ENCODE results near the gene NOS3.

NOS3 gene

GRCh38 chr7:151045967-151046366 lies 55.1 kb downstream of the NOS3 start:
- Histone ChIP-seq H3K27me3 (replicated peaks in 2 of 5; ENCODE audit: control insufficient read depth in 4 of 5, insufficient read depth in 5 of 5, low read length in 4 of 5) (peaks cover 0 to 10% (median 0%) of the 10 kb centered on the region in 5 experiments), H3K27ac (ENCODE audit: insufficient read depth in 1 of 2, low read depth in 1 of 2, low read length in 2 of 2, poor library complexity in 1 of 2, severe bottlenecking in 2 of 2) (no peak overlapping the region), H3K9me3 (ENCODE audit: control extremely low read depth in 1 of 5, control insufficient read depth in 4 of 5, insufficient read depth in 2 of 5, low read depth in 1 of 5, low read length in 4 of 5) (no peaks in the 10 kb centered on the region), H3K36me3 (ENCODE audit: control insufficient read depth in 4 of 4, insufficient read depth in 4 of 4, low read length in 3 of 4) (peaks cover 0 to 7% (median 5%) of the 10 kb centered on the region in 4 experiments), H3K4me1 (ENCODE audit: control extremely low read depth in 1 of 4, control insufficient read depth in 4 of 4, insufficient read depth in 4 of 4, low read length in 3 of 4) (peaks cover 0 to 19% (median 18%) of the 10 kb centered on the region in 4 experiments), H3K4me3 (ENCODE audit: control insufficient read depth in 1 of 7, extremely low read depth in 1 of 7, insufficient read depth in 4 of 7, low read depth in 2 of 7, low read length in 6 of 7) (no peak overlapping the region)
- ChIA-PET POLR2A (interaction anchor here (0.7 kb wide), 1 partner anchor 14 kb away, joined by 3 read pairs; no protein-coding TSS in a partner anchor), CTCF (interaction anchor here (0.8 to 1.5 kb wide), 4 partner anchors 9 to 62 kb away, joined by 3 to 4 read pairs (median 3); no protein-coding TSS in a partner anchor)
- 90% methylated on average over 7 of the region's 9 CpGs for WGBS (ENCODE audit: insufficient coverage)
- no peak for DNase-seq

DNA sequence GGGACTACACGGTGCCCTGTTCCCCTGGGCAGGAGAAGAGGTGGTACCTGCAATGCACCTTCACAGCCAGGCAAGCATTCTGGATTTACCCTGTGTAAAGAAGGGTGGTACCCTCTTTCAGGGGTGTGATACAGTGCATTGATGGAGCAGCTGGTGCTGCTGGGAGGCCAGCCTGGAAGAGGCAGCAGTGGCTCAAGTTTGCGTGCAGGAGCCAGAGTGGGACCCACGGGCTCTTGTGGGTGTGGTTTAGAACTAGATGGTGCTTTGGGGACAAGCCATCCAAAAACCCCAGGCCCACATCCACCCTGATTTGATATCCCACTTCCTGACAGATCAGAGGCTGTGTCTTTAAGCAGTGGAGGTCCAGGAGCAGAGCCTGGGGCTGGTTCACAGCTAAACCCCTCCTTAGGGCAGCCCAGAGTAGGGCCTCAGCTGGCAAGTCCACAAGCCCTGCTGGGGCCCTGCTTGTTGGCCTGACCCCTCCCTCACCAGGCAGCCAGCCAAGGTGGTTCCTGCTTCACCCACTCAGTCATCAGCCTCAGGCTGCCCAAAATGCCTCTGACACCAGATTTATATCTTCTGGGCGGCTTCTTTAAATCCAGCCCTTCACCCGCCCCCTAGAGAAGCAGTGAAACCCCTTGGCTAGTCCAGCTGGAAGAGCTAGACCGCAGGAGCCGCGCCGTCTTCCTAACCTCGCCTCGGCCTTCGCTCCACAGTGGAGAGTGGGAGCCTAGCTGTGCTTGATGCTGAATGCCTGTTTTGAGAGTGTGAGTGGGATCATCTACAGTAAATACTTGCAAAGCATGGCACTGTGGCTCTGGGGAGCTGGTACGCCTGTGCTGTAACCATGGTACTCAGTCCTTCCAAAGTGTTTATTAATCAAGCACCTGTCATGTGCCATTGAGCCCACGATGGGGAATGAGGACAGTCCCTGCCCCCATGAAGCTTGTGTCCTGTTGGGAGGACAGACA lies 56.1 kb downstream of the NOS3 start:
- DNase-seq = peak in 2 of 3 donors; percentile 78 to 81
- ChIA-PET CTCF (interaction anchor here (0.8 to 1.9 kb wide), 4 partner anchors 10 to 61 kb away, joined by 3 to 6 read pairs (median 4); no protein-coding TSS in a partner anchor), POLR2A (interaction anchor here (0.6 to 1.4 kb wide), 3 partner anchors 15 to 42 kb away, joined by 3 to 5 read pairs (median 4); no protein-coding TSS in a partner anchor)
- Histone ChIP-seq H3K27ac (ENCODE audit: insufficient read depth in 1 of 2, low read depth in 1 of 2, low read length in 2 of 2, poor library complexity in 1 of 2, severe bottlenecking in 2 of 2) (no peak overlapping the region), H3K4me1 (ENCODE audit: control extremely low read depth in 1 of 4, control insufficient read depth in 4 of 4, insufficient read depth in 4 of 4, low read length in 3 of 4) (peaks cover 0 to 27% (median 25%) of the 10 kb centered on the region in 4 experiments), H3K36me3 (ENCODE audit: control insufficient read depth in 4 of 4, insufficient read depth in 4 of 4, low read length in 3 of 4) (peaks cover 0 to 6% (median 5%) of the 10 kb centered on the region in 4 experiments), H3K4me3 (ENCODE audit: control insufficient read depth in 1 of 7, extremely low read depth in 1 of 7, insufficient read depth in 4 of 7, low read depth in 2 of 7, low read length in 6 of 7) (peak overlapping the region in 1 of 7 experiments; percentile 42), H3K27me3 (replicated peaks in 2 of 5; ENCODE audit: control insufficient read depth in 4 of 5, insufficient read depth in 5 of 5, low read length in 4 of 5) (peaks cover 0 to 13% (median 0%) of the 10 kb centered on the region in 5 experiments), H3K9me3 (ENCODE audit: control extremely low read depth in 1 of 5, control insufficient read depth in 4 of 5, insufficient read depth in 2 of 5, low read depth in 1 of 5, low read length in 4 of 5) (no peaks in the 10 kb centered on the region)
- 29% methylated on average over 3 of the region's 14 CpGs for WGBS (ENCODE audit: insufficient coverage)

DNA sequence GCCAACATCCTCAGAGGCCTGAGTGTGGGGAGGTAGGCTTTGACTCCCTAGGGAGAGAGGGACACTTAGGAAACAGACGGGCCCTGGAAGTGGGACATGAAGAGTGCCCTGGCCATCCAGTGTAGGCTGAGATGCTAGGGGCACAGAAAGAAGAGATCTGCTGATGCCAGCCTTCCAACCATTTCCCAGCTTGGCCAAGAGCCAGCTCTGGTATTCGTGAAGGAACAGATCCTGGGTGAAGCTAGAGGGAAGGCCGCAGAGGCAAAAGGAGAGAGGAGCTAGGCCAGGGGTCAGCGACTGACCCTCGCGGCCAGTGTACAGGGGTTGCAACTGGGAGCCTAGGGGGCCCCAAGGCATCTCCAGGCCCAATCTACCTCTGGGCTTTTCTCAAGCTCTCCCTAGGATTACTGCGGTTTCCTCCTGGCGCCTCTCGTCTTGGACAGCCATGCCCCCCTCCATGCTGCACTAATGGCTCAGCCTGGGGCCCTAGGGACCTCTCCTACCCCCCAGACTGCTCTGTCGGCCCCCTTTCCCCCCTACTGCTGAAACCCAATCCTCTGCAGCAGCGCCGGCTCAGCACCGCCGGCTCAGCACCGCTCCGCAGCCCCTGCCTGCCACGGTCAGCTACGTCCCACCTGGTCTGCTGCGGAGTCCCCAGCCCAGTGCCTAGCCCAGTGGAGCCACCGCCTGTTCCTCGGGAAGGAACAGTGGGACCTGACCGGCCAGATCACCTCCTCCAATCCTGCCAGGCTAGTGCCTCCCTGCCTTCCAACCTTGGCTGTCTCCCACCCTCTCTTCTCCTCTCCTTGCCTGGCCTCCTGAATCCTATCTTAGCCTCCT lies 57.4 kb downstream of the NOS3 start, which contains the start of gene ASIC3:
Gene ASIC3 (plus strand): TSS at position 556 of the 840 bp plus-strand sequence. CDS start 355 bp downstream, outside the sequence.
- H3K36me3 ChIP-seq (ENCODE audit: control insufficient read depth in 4 of 4, insufficient read depth in 4 of 4, low read length in 3 of 4) = peaks cover 0 to 7% (median 4%) of the 10 kb centered on the region in 4 experiments
- 92% methylated on average over 15 of the region's 22 CpGs for WGBS (ENCODE audit: insufficient coverage)
- no peak within 1 kb of the TSS for H3K27ac ChIP-seq (ENCODE audit: insufficient read depth in 1 of 2, low read depth in 1 of 2, low read length in 2 of 2, poor library complexity in 1 of 2, severe bottlenecking in 2 of 2)
- H3K27me3 ChIP-seq (replicated peaks in 2 of 5; ENCODE audit: control insufficient read depth in 4 of 5, insufficient read depth in 5 of 5, low read length in 4 of 5) = peaks cover 0 to 13% (median 0%) of the 10 kb centered on the region in 5 experiments
- ChIA-PET POLR2A (no interaction called here), CTCF (interaction anchor here (0.7 to 1.9 kb wide), 2 partner anchors 30 to 170 kb away, joined by 3 to 6 read pairs; no protein-coding TSS in a partner anchor)
- no peaks in the 10 kb centered on the region for H3K9me3 ChIP-seq (ENCODE audit: control extremely low read depth in 1 of 5, control insufficient read depth in 4 of 5, insufficient read depth in 2 of 5, low read depth in 1 of 5, low read length in 4 of 5)
- DNase-seq = no peak
- peaks cover 0 to 40% (median 32%) of the 10 kb centered on the region in 4 experiments for H3K4me1 ChIP-seq (ENCODE audit: control extremely low read depth in 1 of 4, control insufficient read depth in 4 of 4, insufficient read depth in 4 of 4, low read length in 3 of 4)
- H3K4me3 ChIP-seq (ENCODE audit: control insufficient read depth in 1 of 7, extremely low read depth in 1 of 7, insufficient read depth in 4 of 7, low read depth in 2 of 7, low read length in 6 of 7) = no peak within 1 kb of the TSS

GRCh38 chr7:151048911-151049463 lies 58.2 kb downstream of the NOS3 start:
- no peaks in the 10 kb centered on the region for H3K9me3 ChIP-seq (ENCODE audit: control extremely low read depth in 1 of 5, control insufficient read depth in 4 of 5, insufficient read depth in 2 of 5, low read depth in 1 of 5, low read length in 4 of 5)
- ChIA-PET POLR2A (no interaction called here), CTCF (no interaction called here)
- DNase-seq = no peak
- H3K4me1 ChIP-seq (ENCODE audit: control extremely low read depth in 1 of 4, control insufficient read depth in 4 of 4, insufficient read depth in 4 of 4, low read length in 3 of 4) = peaks cover 0 to 44% (median 35%) of the 10 kb centered on the region in 4 experiments
- no peak overlapping the region for H3K27ac ChIP-seq (ENCODE audit: insufficient read depth in 1 of 2, low read depth in 1 of 2, low read length in 2 of 2, poor library complexity in 1 of 2, severe bottlenecking in 2 of 2)
- H3K4me3 ChIP-seq (ENCODE audit: control insufficient read depth in 1 of 7, extremely low read depth in 1 of 7, insufficient read depth in 4 of 7, low read depth in 2 of 7, low read length in 6 of 7) = no peak overlapping the region
- H3K27me3 ChIP-seq (replicated peaks in 2 of 5; ENCODE audit: control insufficient read depth in 4 of 5, insufficient read depth in 5 of 5, low read length in 4 of 5) = peaks cover 0 to 13% (median 0%) of the 10 kb centered on the region in 5 experiments
- 98% methylated on average over 38 of the region's 38 CpGs for WGBS (ENCODE audit: insufficient coverage)
- H3K36me3 ChIP-seq (ENCODE audit: control insufficient read depth in 4 of 4, insufficient read depth in 4 of 4, low read length in 3 of 4) = peaks cover 0 to 7% (median 1%) of the 10 kb centered on the region in 4 experiments

- CTCF ChIA-PET = interaction anchor here (0.8 to 1.5 kb wide), 5 partner anchors 10 to 62 kb away, joined by 3 to 5 read pairs (median 3); no protein-coding TSS in a partner anchor
- POLR2A ChIA-PET = no interaction called here
- no peak overlapping the region for H3K27ac ChIP-seq (ENCODE audit: insufficient read depth in 1 of 2, low read depth in 1 of 2, low read length in 2 of 2, poor library complexity in 1 of 2, severe bottlenecking in 2 of 2)
- no peak overlapping the region for H3K4me3 ChIP-seq (ENCODE audit: control insufficient read depth in 1 of 7, extremely low read depth in 1 of 7, insufficient read depth in 4 of 7, low read depth in 2 of 7, low read length in 6 of 7)
- H3K4me1 ChIP-seq (ENCODE audit: control extremely low read depth in 1 of 4, control insufficient read depth in 4 of 4, insufficient read depth in 4 of 4, low read length in 3 of 4) = peaks cover 0 to 44% (median 34%) of the 10 kb centered on the region in 4 experiments
- 3% methylated on average over 40 of the region's 50 CpGs for WGBS (ENCODE audit: insufficient coverage)
- H3K9me3 ChIP-seq (ENCODE audit: control extremely low read depth in 1 of 5, control insufficient read depth in 4 of 5, insufficient read depth in 2 of 5, low read depth in 1 of 5, low read length in 4 of 5) = no peaks in the 10 kb centered on the region
- peaks cover 0 to 3% (median 1%) of the 10 kb centered on the region in 4 experiments for H3K36me3 ChIP-seq (ENCODE audit: control insufficient read depth in 4 of 4, insufficient read depth in 4 of 4, low read length in 3 of 4)
- peak; percentile 87 to 93 (median 93) for DNase-seq
- peaks cover 0 to 13% (median 0%) of the 10 kb centered on the region in 5 experiments for H3K27me3 ChIP-seq (replicated peaks in 2 of 5; ENCODE audit: control insufficient read depth in 4 of 5, insufficient read depth in 5 of 5, low read length in 4 of 5)
Observed at GRCh38 chr7:151051108-151051507, 60.3 kb downstream of the NOS3 start.

- Histone ChIP-seq H3K36me3 (ENCODE audit: control insufficient read depth in 4 of 4, insufficient read depth in 4 of 4, low read length in 3 of 4) (peaks cover 0 to 3% (median 1%) of the 10 kb centered on the region in 4 experiments), H3K27me3 (replicated peaks in 2 of 5; ENCODE audit: control insufficient read depth in 4 of 5, insufficient read depth in 5 of 5, low read length in 4 of 5) (peaks cover 0 to 13% (median 0%) of the 10 kb centered on the region in 5 experiments), H3K27ac (ENCODE audit: insufficient read depth in 1 of 2, low read depth in 1 of 2, low read length in 2 of 2, poor library complexity in 1 of 2, severe bottlenecking in 2 of 2) (no peak overlapping the region), H3K4me1 (ENCODE audit: control extremely low read depth in 1 of 4, control insufficient read depth in 4 of 4, insufficient read depth in 4 of 4, low read length in 3 of 4) (peaks cover 1 to 50% (median 32%) of the 10 kb centered on the region in 4 experiments), H3K9me3 (ENCODE audit: control extremely low read depth in 1 of 5, control insufficient read depth in 4 of 5, insufficient read depth in 2 of 5, low read depth in 1 of 5, low read length in 4 of 5) (no peaks in the 10 kb centered on the region), H3K4me3 (ENCODE audit: control insufficient read depth in 1 of 7, extremely low read depth in 1 of 7, insufficient read depth in 4 of 7, low read depth in 2 of 7, low read length in 6 of 7) (peak overlapping the region in 1 of 7 experiments; percentile 10)
- ChIA-PET POLR2A (no interaction called here), CTCF (interaction anchor here (1.0 to 1.2 kb wide), 3 partner anchors 14 to 166 kb away, joined by 3 read pairs; no protein-coding TSS in a partner anchor)
- DNase-seq = peak in 1 of 3 donors; percentile 17
- 80% methylated on average over 1 of the region's 4 CpGs for WGBS (ENCODE audit: insufficient coverage)
Observed at GRCh38 chr7:151053096-151053495, 62.3 kb downstream of the NOS3 start.
